GM23338 (cell line): ENCODE data around the gene MCTP1. TPM values are rescaled to one million over a fixed set of nuclear protein-coding genes. Genes with fewer than 3 reads are reported as not detected.

ENCODE experiments used
- ATAC-seq: fragments of 200-7000 bp; cut with Tn5 transposase; 3 replicates; pipeline ENCODE4 v1.9.1; 2020
- DNase-seq: peaks from one replicate; pipeline ENCODE4 v3.0.0-alpha.2; 2015; ENCODE audit warnings: low spot score
- H2AFZ ChIP-seq: fragments of 200-600 bp; sonication (generic); 2 replicates; pipeline ENCODE4 v1.8.0; 2016; ENCODE audit warnings: antibody characterized with exemption, mild to moderate bottlenecking, moderate library complexity
- H3F3A ChIP-seq: fragments of 200-600 bp; sonication (generic); replicated peaks from 2 replicates; pipeline ENCODE4 v1.8.0; 2017; ENCODE audit warnings: antibody characterized with exemption, mixed run types, low read depth
- H3K27ac ChIP-seq: fragments of 200-600 bp; sonication (generic); 2 replicates; pipeline ENCODE4 v1.6.1; 2016; ENCODE audit warnings: low read depth
- H3K27me3 ChIP-seq: fragments of 200-600 bp; sonication (generic); 2 replicates; pipeline ENCODE4 v1.8.0; 2016; ENCODE audit warnings: mild to moderate bottlenecking, mixed run types, moderate library complexity; ENCODE audit not compliant: insufficient read depth
- H3K36me3 ChIP-seq: fragments of 200-600 bp; sonication (generic); 2 replicates; pipeline ENCODE4 v1.8.0; 2016; ENCODE audit warnings: mild to moderate bottlenecking; ENCODE audit not compliant: insufficient read depth
- H3K4me1 ChIP-seq: fragments of 200-600 bp; sonication (generic); 2 replicates; pipeline ENCODE4 v1.8.0; 2016; ENCODE audit warnings: mild to moderate bottlenecking, moderate library complexity; ENCODE audit not compliant: insufficient read depth
- H3K4me2 ChIP-seq: fragments of 200-600 bp; sonication (generic); 2 replicates; pipeline ENCODE4 v1.7.1; 2017; ENCODE audit warnings: mixed run types
- H3K4me3 ChIP-seq: fragments of 200-600 bp; sonication (generic); 2 replicates; pipeline ENCODE4 v1.6.1; 2016; ENCODE audit warnings: mixed run types
- H3K79me2 ChIP-seq: fragments of 200-600 bp; sonication (generic); replicated peaks from 2 replicates; pipeline ENCODE4 v1.8.0; 2017; ENCODE audit warnings: mild to moderate bottlenecking; ENCODE audit not compliant: insufficient read depth
- H3K9me2 ChIP-seq: fragments of 200-600 bp; sonication (generic); 2 replicates; pipeline ENCODE4 v1.8.0; 2017; ENCODE audit not compliant: insufficient read depth
- H4K20me1 ChIP-seq: fragments of 200-600 bp; sonication (generic); replicated peaks from 2 replicates; pipeline ENCODE4 v1.8.0; 2017; ENCODE audit warnings: mild to moderate bottlenecking; ENCODE audit not compliant: insufficient read depth
- H3K27ac Mint-ChIP-seq: 2 replicates; pipeline ENCODE4 v1.8.0; 2020; ENCODE audit warnings: inconsistent platforms, mild to moderate bottlenecking, moderate library complexity, mixed read lengths
- H3K27me3 Mint-ChIP-seq: 3 replicates; pipeline ENCODE4 v1.8.0; 2022; ENCODE audit warnings: low read depth, mild to moderate bottlenecking, moderate library complexity, mixed read lengths, inconsistent platforms; ENCODE audit not compliant: insufficient read depth, poor library complexity
- H3K36me3 Mint-ChIP-seq: 3 replicates; pipeline ENCODE4 v1.8.0; 2021; ENCODE audit warnings: low read depth, mild to moderate bottlenecking, inconsistent platforms, moderate library complexity, mixed read lengths
- H3K4me1 Mint-ChIP-seq: 3 replicates; pipeline ENCODE4 v1.8.0; 2020; ENCODE audit warnings: mild to moderate bottlenecking, inconsistent platforms, mixed read lengths
- H3K4me3 Mint-ChIP-seq: 3 replicates; pipeline ENCODE4 v1.8.0; 2021; ENCODE audit warnings: moderate library complexity, mild to moderate bottlenecking, inconsistent platforms, mixed read lengths
- H3K9me3 Mint-ChIP-seq: 3 replicates; pipeline ENCODE4 v1.8.0; 2020; ENCODE audit warnings: moderate library complexity, mild to moderate bottlenecking, inconsistent platforms, mixed read lengths
- CREB1 ChIP-seq: fragments of 250-450 bp; sonication (Bioruptor Pico); IDR thresholded peaks from 2 replicates; pipeline ENCODE4 v1.5.0; 2020; ENCODE audit warnings: low read depth, mild to moderate bottlenecking, moderate library complexity
- ETS1 ChIP-seq: IDR thresholded peaks from 2 replicates; pipeline ENCODE4 v1.6.1; 2016; ENCODE audit warnings: antibody characterized with exemption
- EZH2 ChIP-seq: fragments of 200-600 bp; sonication (generic); IDR thresholded peaks from one replicate; pipeline ENCODE4 v1.8.0; 2017; ENCODE audit warnings: antibody characterized with exemption, mild to moderate bottlenecking, low read depth; ENCODE audit not compliant: unreplicated experiment
- EZH2phosphoT487 ChIP-seq: fragments of 200-600 bp; sonication (generic); IDR thresholded peaks from one replicate; pipeline ENCODE4 v1.8.1; 2018; ENCODE audit warnings: antibody characterized with exemption; ENCODE audit not compliant: unreplicated experiment
- JUNB ChIP-seq: IDR thresholded peaks from one replicate; pipeline ENCODE4 v1.6.1; 2016; ENCODE audit warnings: antibody characterized with exemption; ENCODE audit not compliant: unreplicated experiment
- NANOG ChIP-seq: IDR thresholded peaks from 2 replicates; pipeline ENCODE4 v1.6.1; 2016; ENCODE audit warnings: antibody characterized with exemption, borderline replicate concordance
- POLR2AphosphoS5 ChIP-seq: IDR thresholded peaks from 2 replicates; pipeline ENCODE4 v1.6.1; 2016; ENCODE audit warnings: antibody characterized with exemption, low read depth
- STAT1 ChIP-seq: IDR thresholded peaks from one replicate; pipeline ENCODE4 v1.6.1; 2016; ENCODE audit warnings: antibody characterized with exemption; ENCODE audit not compliant: unreplicated experiment
- ZNF114 ChIP-seq: fragments of 250-450 bp; sonication (Bioruptor Pico); IDR thresholded peaks from 2 replicates; pipeline ENCODE4 v1.5.0; 2020; ENCODE audit warnings: mild to moderate bottlenecking, moderate library complexity
- ZNF462 ChIP-seq: fragments of 250-450 bp; sonication (Bioruptor Pico); IDR thresholded peaks from 2 replicates; pipeline ENCODE4 v1.5.0; 2020; ENCODE audit warnings: mild to moderate bottlenecking, moderate library complexity
- polyA plus RNA-seq: library from polyadenylated mRNA; unstranded; fragments of >200 nt; fragmentation: Nextera tagmentation; extraction: Ambion mirVana; gene quantifications from 2 replicates; pipeline ENCODE4 v1.2.1, GENCODE V29; 2016
- total RNA-seq: library from RNA; depleted of rRNA; stranded (reverse); fragments of >200 nt; shearing (Covaris generic); gene quantifications from 2 replicates; pipeline ENCODE4 v1.2.3, GENCODE V29; 2014

MCTP1 gene
- total and polyA plus RNA-seq, 2 experiments from 2014 or later: 3.7 to 4.2 TPM

- H3K9me2 ChIP-seq: no peaks in the 10 kb centered on the region
- Mint-ChIP-seq H3K4me1 (no peaks in the 10 kb centered on the region), H3K9me3 (no peaks in the 10 kb centered on the region), H3K27ac (0 out of 2 replicates have a peak overlapping the region, but pooled peaks have one; percentile 9), H3K27me3 (no peaks in the 10 kb centered on the region), H3K36me3 (peaks cover 10% of the 10 kb centered on the region; the same call in 2 of the 3 replicates), H3K4me3 (no peak overlapping the region)
- H3K4me2 ChIP-seq: no peak overlapping the region
- 0 out of 2 replicates have a peak, but pooled peaks cover 8% of the 10 kb centered on the region for H3K36me3 ChIP-seq
- H3K27me3 ChIP-seq: no peaks in the 10 kb centered on the region
- DNase-seq (no peak), ATAC-seq (no peak)
- no peak overlapping the region for H3K4me3 ChIP-seq
- no peak for TF ChIP-seq ETS1
- TF ChIP-seq CREB1 (CRISPR knock-in tag): no peak
- no peak for TF ChIP-seq NANOG
- no peak for TF ChIP-seq EZH2phosphoT487
- TF ChIP-seq ZNF114 (CRISPR knock-in tag): no peak
- no peak for TF ChIP-seq EZH2
- no peaks in the 10 kb centered on the region for H3F3A ChIP-seq
- no peak overlapping the region for H2AFZ ChIP-seq
- H4K20me1 ChIP-seq: no peaks in the 10 kb centered on the region
- no peaks in the 10 kb centered on the region for H3K79me2 ChIP-seq
- no peaks in the 10 kb centered on the region for H3K4me1 ChIP-seq
- H3K27ac ChIP-seq: no peak overlapping the region
These were observed 612.1 kb downstream of the MCTP1 start for GRCh38 chr5:94672746-94673145.

GRCh38 chr5:94670726-94671125, 614.2 kb downstream of the MCTP1 start:
- no peak overlapping the region for H3K4me3 ChIP-seq
- no peaks in the 10 kb centered on the region for H3F3A ChIP-seq
- no peak for DNase-seq
- no peak for TF ChIP-seq NANOG
- TF ChIP-seq JUNB: no peak
- no peak for TF ChIP-seq EZH2
- no peak for TF ChIP-seq EZH2phosphoT487
- Mint-ChIP-seq H3K4me1 (no peaks in the 10 kb centered on the region), H3K4me3 (no peak overlapping the region), H3K36me3 (peaks cover 5% of the 10 kb centered on the region; the same call in 2 of the 3 replicates), H3K27ac (no peak overlapping the region), H3K27me3 (no peaks in the 10 kb centered on the region), H3K9me3 (no peaks in the 10 kb centered on the region)
- ATAC-seq: no peak
- H3K79me2 ChIP-seq: no peaks in the 10 kb centered on the region
- no peaks in the 10 kb centered on the region for H3K27me3 ChIP-seq
- H3K4me2 ChIP-seq: no peak overlapping the region
- 0 out of 2 replicates have a peak, but pooled peaks cover 5% of the 10 kb centered on the region for H3K36me3 ChIP-seq
- H3K27ac ChIP-seq: no peak overlapping the region
- no peak overlapping the region for H2AFZ ChIP-seq
- H4K20me1 ChIP-seq: no peaks in the 10 kb centered on the region
- no peaks in the 10 kb centered on the region for H3K9me2 ChIP-seq
- no peaks in the 10 kb centered on the region for H3K4me1 ChIP-seq

GRCh38 chr5:94667937-94668336, 617.0 kb downstream of the MCTP1 start:
- Mint-ChIP-seq H3K4me3 (no peak overlapping the region), H3K9me3 (no peaks in the 10 kb centered on the region), H3K27ac (no peak overlapping the region), H3K36me3 (peaks cover 11% of the 10 kb centered on the region; the same call in 2 of the 3 replicates), H3K27me3 (no peaks in the 10 kb centered on the region), H3K4me1 (no peaks in the 10 kb centered on the region)
- ATAC-seq: no peak
- no peak overlapping the region for H3K27ac ChIP-seq
- no peaks in the 10 kb centered on the region for H4K20me1 ChIP-seq
- DNase-seq: no peak
- H3K4me1 ChIP-seq: no peaks in the 10 kb centered on the region
- no peaks in the 10 kb centered on the region for H3K27me3 ChIP-seq
- H3K36me3 ChIP-seq: peaks cover 10% of the 10 kb centered on the region; the same call in 1 of the 2 replicates
- H3K4me2 ChIP-seq: no peak overlapping the region
- no peaks in the 10 kb centered on the region for H3K79me2 ChIP-seq
- no peak overlapping the region for H3K4me3 ChIP-seq
- H3K9me2 ChIP-seq: no peaks in the 10 kb centered on the region
- no peak overlapping the region for H2AFZ ChIP-seq
- no peaks in the 10 kb centered on the region for H3F3A ChIP-seq
- TF ChIP-seq ZNF462 (CRISPR knock-in tag) (no peak), JUNB (no peak), STAT1 (no peak), POLR2AphosphoS5 (no peak)
